Lung (tissue), 12 donors: ENCODE measurements around the gene SETBP1. TPM values are rescaled to one million over a fixed set of nuclear protein-coding genes. Genes with fewer than 3 reads are reported as not detected.

Source experiments
- ATAC-seq: fragments of 200-7000 bp; cut with Tn5 transposase; one replicate; pipeline ENCODE4 v1.9.1; 2020; ENCODE audit warnings: moderate number of reproducible peaks; ENCODE audit not compliant: insufficient read depth, low FRiP score
- DNase-seq, 3 donors: peaks; one replicate each; pipeline ENCODE4 v3.0.0-alpha.2; 2013 to 2017
- H3K27ac ChIP-seq, 2 donors: one replicate each; pipeline ENCODE4 v1.5.1; 2013; ENCODE audit warnings: mild to moderate bottlenecking in 2 of 2, moderate library complexity in 2 of 2, control low read depth in 1 of 2, inconsistent platforms in 1 of 2, low read depth in 1 of 2, low read length in 1 of 2
- H3K27me3 ChIP-seq, 3 donors: one replicate each; pipeline ENCODE4 v1.5.1; 2013; ENCODE audit warnings: low read length in 2 of 3; ENCODE audit not compliant: control insufficient read depth in 3 of 3, insufficient read depth in 3 of 3
- H3K36me3 ChIP-seq, 4 donors: one replicate each; pipeline ENCODE4 v1.5.1; 2013; ENCODE audit warnings: low read length in 4 of 4, mild to moderate bottlenecking in 1 of 4, moderate library complexity in 1 of 4; ENCODE audit not compliant: control insufficient read depth in 4 of 4, insufficient read depth in 4 of 4
- H3K4me1 ChIP-seq, 5 donors: one replicate each; pipeline ENCODE4 v1.5.1; 2013; ENCODE audit warnings: low read length in 5 of 5, mild to moderate bottlenecking in 2 of 5, moderate library complexity in 1 of 5; ENCODE audit not compliant: control insufficient read depth in 5 of 5, insufficient read depth in 5 of 5
- H3K4me3 ChIP-seq: one replicate; pipeline ENCODE4 v1.5.1; 2013; ENCODE audit warnings: mild to moderate bottlenecking, control low read depth, moderate library complexity
- H3K9ac ChIP-seq, 2 donors: one replicate each; pipeline ENCODE4 v1.5.1; 2013; ENCODE audit warnings: low read length in 2 of 2, control low read depth in 1 of 2; ENCODE audit not compliant: insufficient read depth in 1 of 2
- H3K9me3 ChIP-seq, 4 donors: one replicate each; pipeline ENCODE4 v1.5.1; 2013; ENCODE audit warnings: low read length in 3 of 4, mild to moderate bottlenecking in 1 of 4, moderate library complexity in 1 of 4; ENCODE audit not compliant: control insufficient read depth in 4 of 4, insufficient read depth in 3 of 4
- WGBS, 2 donors: extraction: QIAGEN DNeasy Blood & Tissue Kit; methylation state at CpG; one replicate each; pipeline ENCODE4 v1.1.7; 2013; 5-methylcytosine and 5-hydroxymethylcytosine counted together
- polyA plus RNA-seq, 2 donors: library from polyadenylated mRNA; stranded (reverse); fragments of 200-250 nt; gene quantifications; one replicate each; pipeline ENCODE4 v1.2.1, GENCODE V29; 2013
- total RNA-seq, 2 donors: library from RNA; depleted of rRNA in 1 of 2; stranded (reverse); fragments of >200 nt in 1 of 2; gene quantifications; one replicate each; pipeline ENCODE4 v1.2.1, GENCODE V29; 2014 to 2021
- TF ChIP-seq, protein P1 (sequence below): IDR thresholded peaks from 2 replicates; pipeline ENCODE4 v1.5.1; 2012; ENCODE audit warnings: mild to moderate bottlenecking; ENCODE audit errors: control extremely low read depth, extremely low read depth
- donor health status: control.
- donor health status: control.
- donor health status: Bipolar disorder and iron deficiency.
- donor health status: healthy.
- donor health status: DM: yes; HTN: yes; CAD: no.

Gene SETBP1
- total and polyA plus RNA-seq, 4 donors: 1.6 to 43.8 (median 16.6) TPM

DNA sequence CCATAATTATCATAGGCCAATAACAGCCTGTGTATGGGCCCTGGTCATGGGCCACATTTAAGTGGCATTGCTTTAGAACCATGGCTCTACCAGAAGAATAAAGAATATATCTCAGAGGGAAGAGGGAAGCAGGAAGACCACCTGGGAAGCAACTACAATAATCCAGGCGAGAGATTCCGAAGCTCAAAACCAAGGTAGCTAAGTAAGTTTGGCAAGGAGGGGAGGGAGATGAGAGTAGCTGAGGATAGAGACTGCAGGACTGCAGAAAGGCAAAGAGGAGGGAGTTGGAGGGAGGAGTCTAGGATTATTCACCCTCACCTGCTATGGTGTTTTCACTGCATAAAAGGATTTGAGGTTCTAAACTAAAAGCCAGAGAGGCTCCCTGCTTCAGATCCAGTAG, 293.5 kb downstream of the SETBP1 start:
- H3K4me3 ChIP-seq: no peak overlapping the region
- TF ChIP-seq, protein P1, sequence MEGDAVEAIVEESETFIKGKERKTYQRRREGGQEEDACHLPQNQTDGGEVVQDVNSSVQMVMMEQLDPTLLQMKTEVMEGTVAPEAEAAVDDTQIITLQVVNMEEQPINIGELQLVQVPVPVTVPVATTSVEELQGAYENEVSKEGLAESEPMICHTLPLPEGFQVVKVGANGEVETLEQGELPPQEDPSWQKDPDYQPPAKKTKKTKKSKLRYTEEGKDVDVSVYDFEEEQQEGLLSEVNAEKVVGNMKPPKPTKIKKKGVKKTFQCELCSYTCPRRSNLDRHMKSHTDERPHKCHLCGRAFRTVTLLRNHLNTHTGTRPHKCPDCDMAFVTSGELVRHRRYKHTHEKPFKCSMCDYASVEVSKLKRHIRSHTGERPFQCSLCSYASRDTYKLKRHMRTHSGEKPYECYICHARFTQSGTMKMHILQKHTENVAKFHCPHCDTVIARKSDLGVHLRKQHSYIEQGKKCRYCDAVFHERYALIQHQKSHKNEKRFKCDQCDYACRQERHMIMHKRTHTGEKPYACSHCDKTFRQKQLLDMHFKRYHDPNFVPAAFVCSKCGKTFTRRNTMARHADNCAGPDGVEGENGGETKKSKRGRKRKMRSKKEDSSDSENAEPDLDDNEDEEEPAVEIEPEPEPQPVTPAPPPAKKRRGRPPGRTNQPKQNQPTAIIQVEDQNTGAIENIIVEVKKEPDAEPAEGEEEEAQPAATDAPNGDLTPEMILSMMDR: no peak
- WGBS, 2 donors: 94 to 97% methylated on average over 2 of the region's 2 CpGs
- DNase-seq (no peak), ATAC-seq (no peak)
- peaks cover 0 to 5% (median 3%) of the 10 kb centered on the region in 5 donors for H3K4me1 ChIP-seq
- no peak overlapping the region for H3K9ac ChIP-seq
- peaks cover 0 to 2% (median 0%) of the 10 kb centered on the region in 4 donors for H3K36me3 ChIP-seq
- H3K27me3 ChIP-seq: no peaks in the 10 kb centered on the region
- H3K9me3 ChIP-seq: no peaks in the 10 kb centered on the region
- no peak overlapping the region for H3K27ac ChIP-seq

DNA sequence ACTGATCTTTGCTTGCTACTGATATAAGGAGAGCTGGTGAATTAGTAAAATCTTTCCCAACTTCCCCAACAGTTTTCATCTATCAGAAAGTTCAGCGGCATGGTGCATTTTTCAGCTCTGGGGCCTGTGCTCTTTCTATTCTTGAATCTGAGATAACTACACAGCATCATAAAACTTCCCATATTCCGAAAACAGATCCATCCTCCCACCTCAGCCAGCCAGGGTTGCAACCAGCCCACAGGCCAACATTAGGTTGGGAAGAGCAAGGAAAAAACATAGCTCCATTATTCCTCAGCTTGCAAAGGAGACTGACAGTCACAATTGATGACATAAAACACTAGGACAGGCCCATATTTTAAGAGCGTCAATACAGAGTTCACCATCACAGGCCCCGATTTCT, 297.2 kb downstream of the SETBP1 start:
- DNase-seq: no peak
- no peak overlapping the region for H3K9ac ChIP-seq
- no peak overlapping the region for H3K4me3 ChIP-seq
- peaks cover 0 to 2% (median 0%) of the 10 kb centered on the region in 4 donors for H3K36me3 ChIP-seq
- H3K9me3 ChIP-seq: no peaks in the 10 kb centered on the region
- TF ChIP-seq, protein P1: no peak
- H3K27me3 ChIP-seq: no peaks in the 10 kb centered on the region
- H3K27ac ChIP-seq: no peak overlapping the region
- no peak for ATAC-seq
- 98 to 99% methylated on average over 4 of the region's 4 CpGs for WGBS, 2 donors
- peaks cover 0 to 4% (median 0%) of the 10 kb centered on the region in 5 donors for H3K4me1 ChIP-seq

DNA sequence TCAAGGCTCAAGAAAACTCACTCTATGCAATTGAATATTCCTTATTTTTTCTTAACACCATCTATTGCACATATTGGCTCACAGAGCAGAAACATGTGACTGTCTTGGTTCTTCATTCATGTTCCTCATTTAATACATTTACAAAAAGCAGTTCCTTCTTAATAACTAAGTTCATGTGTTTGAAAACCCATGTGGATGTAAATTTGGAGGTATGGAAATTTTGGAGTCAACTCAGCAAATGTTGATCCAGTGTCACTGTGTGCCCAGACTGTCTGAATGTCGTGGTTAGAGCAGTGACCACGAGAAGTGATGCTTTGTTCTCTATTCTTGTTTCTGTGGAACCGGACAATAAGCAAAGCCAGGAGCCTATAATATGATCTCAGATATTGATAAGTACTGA, 299.1 kb downstream of the SETBP1 start:
- H3K27ac ChIP-seq: no peak overlapping the region
- no peak overlapping the region for H3K9ac ChIP-seq
- no peaks in the 10 kb centered on the region for H3K27me3 ChIP-seq
- no peaks in the 10 kb centered on the region for H3K36me3 ChIP-seq
- DNase-seq: no peak
- no peaks in the 10 kb centered on the region for H3K9me3 ChIP-seq
- H3K4me3 ChIP-seq: no peak overlapping the region
- peaks cover 0 to 2% (median 0%) of the 10 kb centered on the region in 5 donors for H3K4me1 ChIP-seq
- 65 to 72% methylated on average over 3 of the region's 3 CpGs for WGBS, 2 donors
- TF ChIP-seq, protein P1: no peak
- ATAC-seq: no peak

DNA sequence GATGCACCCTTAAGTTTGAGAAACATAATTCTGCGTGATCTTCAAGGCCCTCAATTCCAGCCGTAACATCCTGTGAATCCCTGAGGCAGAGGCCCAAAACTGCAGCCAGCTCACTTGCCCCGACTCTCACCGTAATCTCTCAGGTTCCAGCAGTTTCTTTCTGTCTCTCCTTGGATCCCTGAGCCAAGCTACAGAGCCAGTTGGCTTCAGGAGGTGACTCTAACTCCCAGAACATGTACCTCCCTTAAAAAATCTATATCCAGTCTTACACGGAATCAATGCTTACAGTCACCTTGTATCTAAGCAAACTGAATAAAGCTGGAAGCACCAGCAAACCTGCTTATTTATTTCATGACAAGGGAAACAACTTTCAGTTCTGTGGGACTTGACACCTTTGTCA, 300.4 kb downstream of the SETBP1 start:
- H3K27me3 ChIP-seq: no peaks in the 10 kb centered on the region
- H3K36me3 ChIP-seq: no peaks in the 10 kb centered on the region
- H3K4me1 ChIP-seq: peaks cover 0 to 2% (median 0%) of the 10 kb centered on the region in 5 donors
- DNase-seq: no peak
- H3K27ac ChIP-seq: no peak overlapping the region
- TF ChIP-seq, protein P1: no peak
- no peak overlapping the region for H3K9ac ChIP-seq
- H3K9me3 ChIP-seq: no peaks in the 10 kb centered on the region
- 94 to 98% methylated on average over 5 of the region's 5 CpGs for WGBS, 2 donors
- no peak overlapping the region for H3K4me3 ChIP-seq
- ATAC-seq: no peak
